Prostate gland (tissue), 2 donors: ENCODE results near the gene FAM89A. TPM values are rescaled to one million over a fixed set of nuclear protein-coding genes. Genes with fewer than 3 reads are reported as not detected.

Experiments used
- DNase-seq: peaks from one replicate; pipeline ENCODE4 v3.0.0-alpha.2; 2019; ENCODE audit warnings: low spot score
- H3K27ac ChIP-seq, 2 donors: fragments of 200-600 bp; sonication (generic); 2 replicates each; pipeline ENCODE4 v1.5.1; 2017 to 2019
- H3K27me3 ChIP-seq: fragments of 200-600 bp; sonication (generic); replicated peaks from 2 replicates; pipeline ENCODE4 v1.5.1; 2019; ENCODE audit not compliant: insufficient read depth
- H3K36me3 ChIP-seq, 2 donors: fragments of 200-600 bp; sonication (generic); 1 replicate in 1 of 2; 2 replicates in 1 of 2; pipeline versions ENCODE4 v1.5.1 to v1.8.1; 2017 to 2019
- H3K4me1 ChIP-seq: fragments of 200-600 bp; sonication (generic); replicated peaks from 2 replicates; pipeline ENCODE4 v1.5.1; 2019
- H3K4me3 ChIP-seq, 2 donors: fragments of 200-600 bp; sonication (generic); 2 replicates each; pipeline ENCODE4 v1.5.1; 2017 to 2019
- H3K9me3 ChIP-seq: fragments of 200-600 bp; sonication (generic); 2 replicates; pipeline ENCODE4 v1.5.1; 2017
- CTCF ChIP-seq, 4 experiments: fragments of 200-600 bp in 2 of 4; fragments of 450-650 bp in 2 of 4; sonication (generic) in 2 of 4; IDR thresholded peaks; 1 replicate in 3 of 4; 2 replicates in 1 of 4; pipeline ENCODE4 v1.5.1; 2016 to 2019; ENCODE audit warnings: antibody characterized with exemption in 4 of 4, mild to moderate bottlenecking in 2 of 4, moderate library complexity in 2 of 4
- POLR2A ChIP-seq: fragments of 450-650 bp; IDR thresholded peaks from one replicate; pipeline ENCODE4 v1.6.1; 2016; ENCODE audit warnings: antibody characterized with exemption, mild to moderate bottlenecking
- POLR2AphosphoS5 ChIP-seq: sonication (generic); formaldehyde crosslinking; IDR thresholded peaks from one replicate; pipeline ENCODE4 v1.6.1; 2017; ENCODE audit warnings: antibody characterized with exemption
- WGBS: methylation state at CpG from one replicate; pipeline ENCODE4 v1.1.5; 2018; 5-methylcytosine and 5-hydroxymethylcytosine counted together
- intact Hi-C: fragments of 100-400 bp; cut with DNase I; formaldehyde crosslinking; loops from one replicate; pipeline ENCODE4 v1.14.2; 2022
- total RNA-seq, 2 donors: library from RNA; depleted of rRNA; stranded (reverse); fragments of >200 nt; gene quantifications; one replicate each; pipeline ENCODE4 v1.1.0, GENCODE V29; 2016

FAM89A gene
- total RNA-seq, 2 donors from 2014 or later: 13.7 to 13.9 TPM

- no peak for TF ChIP-seq POLR2A
- TF ChIP-seq CTCF (IDR thresholded peaks at IDR 0.05): no peak
- TF ChIP-seq POLR2AphosphoS5: no peak
- intact Hi-C loops: no loop called here
- DNase-seq: peak; percentile 13
- 6% methylated on average over 33 of the region's 37 CpGs for WGBS
- Histone ChIP-seq H3K27me3 (no peaks in the 10 kb centered on the region), H3K4me1 (no peaks in the 10 kb centered on the region), H3K9me3 (no peaks in the 10 kb centered on the region), H3K36me3 (no peaks in the 10 kb centered on the region), H3K27ac (peak overlapping the region; percentile 51 to 67), H3K4me3 (peak overlapping the region; percentile 70 to 77)
Observed at GRCh38 chr1:231040800-231041718, 1.0 kb upstream of the FAM89A start.

GRCh38 chr1:231039161-231040018 lies 664 bp downstream of the FAM89A start:
- Histone ChIP-seq H3K27me3 (no peaks in the 10 kb centered on the region), H3K4me3 (peak overlapping the region; percentile 70 to 77), H3K36me3 (no peaks in the 10 kb centered on the region), H3K9me3 (no peaks in the 10 kb centered on the region), H3K4me1 (no peaks in the 10 kb centered on the region), H3K27ac (peak overlapping the region in 1 of 2 donors; percentile 34)
- DNase-seq: peak; percentile 14
- WGBS: under 1% methylated on average over 63 of the region's 91 CpGs
- intact Hi-C loops: no loop called here
- no peak for TF ChIP-seq POLR2A
- TF ChIP-seq POLR2AphosphoS5: no peak
- no peak for TF ChIP-seq CTCF (IDR thresholded peaks at IDR 0.05)

- Histone ChIP-seq H3K27ac (no peak overlapping the region), H3K36me3 (no peaks in the 10 kb centered on the region), H3K9me3 (no peaks in the 10 kb centered on the region), H3K4me3 (no peak overlapping the region), H3K4me1 (no peaks in the 10 kb centered on the region), H3K27me3 (no peaks in the 10 kb centered on the region)
- TF ChIP-seq POLR2A (no peak), POLR2AphosphoS5 (no peak), CTCF (IDR thresholded peaks at IDR 0.05) (no peak)
- 85% methylated on average over 13 of the region's 13 CpGs for WGBS
- DNase-seq: no peak
- intact Hi-C loops: no loop called here
Observed at GRCh38 chr1:231037585-231038517, 2.2 kb downstream of the FAM89A start.

GRCh38 chr1:231036416-231036815 lies 3.6 kb downstream of the FAM89A start:
- Histone ChIP-seq H3K27ac (no peak overlapping the region), H3K9me3 (no peaks in the 10 kb centered on the region), H3K4me3 (no peak overlapping the region), H3K27me3 (no peaks in the 10 kb centered on the region), H3K4me1 (no peaks in the 10 kb centered on the region), H3K36me3 (no peaks in the 10 kb centered on the region)
- no peak for TF ChIP-seq POLR2AphosphoS5
- no peak for TF ChIP-seq POLR2A
- TF ChIP-seq CTCF (IDR thresholded peaks at IDR 0.05): no peak
- WGBS: 69% methylated on average over 5 of the region's 5 CpGs
- intact Hi-C loops: no loop called here
- DNase-seq: no peak
